ENCODE measurements around the gene REPIN1.
"Not testable (repeated sequence)": the region's sequence is repeated elsewhere in the genome, so short reads cannot be mapped to it uniquely, and the experiment has no call there.

REPIN1 gene

GRCh38 chr7:150385884-150386283, 17.3 kb downstream of the REPIN1 start:
- in situ Hi-C loops (cut with HindIII; ENCODE audit: low sequenced_read_pairs), result not testable (repeated sequence)

DNA sequence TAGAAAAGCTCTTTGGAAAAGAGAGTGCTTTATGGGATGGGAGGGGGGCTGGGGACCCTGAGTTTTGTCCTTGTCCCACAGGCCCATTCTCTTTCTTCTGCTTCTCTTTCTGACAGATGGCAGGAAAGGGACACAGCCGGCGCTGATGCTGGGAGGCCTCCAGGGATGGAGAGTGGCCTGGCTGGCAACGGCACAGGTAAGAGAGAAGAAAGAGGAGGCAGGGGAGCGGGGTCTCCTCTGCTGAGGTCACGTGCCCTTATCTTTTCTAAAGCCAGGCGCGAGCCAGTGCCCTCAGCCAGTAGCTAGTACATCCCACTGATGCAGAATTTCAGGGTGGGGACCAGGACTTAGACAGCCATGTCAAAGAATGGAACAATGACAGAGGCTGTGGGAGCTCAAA, 19.7 kb downstream of the REPIN1 start:
- in situ Hi-C loops (cut with HindIII; ENCODE audit: low sequenced_read_pairs), result no loop called here

DNA sequence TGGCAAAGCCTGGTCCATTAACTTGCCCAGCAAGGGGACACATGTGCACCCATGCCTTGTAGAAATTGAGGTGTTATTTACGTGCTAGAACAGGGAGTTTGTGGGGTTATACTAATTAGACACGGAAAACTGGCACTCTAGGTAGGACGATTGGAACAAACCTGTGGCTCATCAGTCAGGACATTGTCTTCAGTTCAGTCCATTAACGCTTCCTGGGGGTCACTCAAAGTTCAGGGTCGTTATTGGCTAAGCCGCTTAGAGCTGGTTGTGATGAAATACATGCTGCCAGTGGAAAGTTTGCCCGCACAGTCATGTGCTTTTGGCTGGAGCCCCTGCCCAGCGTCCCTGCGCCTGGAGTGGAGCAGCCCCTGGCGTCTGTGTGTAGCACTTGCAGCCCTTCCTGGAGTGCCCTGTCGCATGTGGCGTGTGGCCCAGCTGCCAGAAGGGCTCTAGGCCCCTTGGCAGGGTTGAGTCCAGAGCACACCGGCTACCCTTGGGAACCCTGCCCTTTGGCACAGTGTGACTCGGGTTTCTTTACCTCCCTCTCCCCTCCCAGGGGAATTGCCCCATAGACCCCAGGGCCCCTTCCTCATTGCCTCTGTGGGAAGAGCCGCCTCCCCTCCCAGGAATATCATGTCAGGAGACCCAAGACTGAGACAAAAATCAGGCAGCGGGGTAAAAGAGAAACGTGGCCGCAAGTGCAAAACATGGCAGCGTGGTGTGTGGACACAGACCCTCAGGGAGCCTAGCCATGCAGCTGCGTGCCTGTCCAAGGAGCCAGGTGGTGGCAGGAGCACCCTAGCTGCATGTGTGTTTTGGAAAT, 20.3 kb downstream of the REPIN1 start:
- in situ Hi-C loops (cut with HindIII; ENCODE audit: low sequenced_read_pairs), result no loop called here

GRCh38 chr7:150389532-150389816, 20.9 kb downstream of the REPIN1 start:
- in situ Hi-C loops (cut with HindIII; ENCODE audit: low sequenced_read_pairs), result no loop called here

DNA sequence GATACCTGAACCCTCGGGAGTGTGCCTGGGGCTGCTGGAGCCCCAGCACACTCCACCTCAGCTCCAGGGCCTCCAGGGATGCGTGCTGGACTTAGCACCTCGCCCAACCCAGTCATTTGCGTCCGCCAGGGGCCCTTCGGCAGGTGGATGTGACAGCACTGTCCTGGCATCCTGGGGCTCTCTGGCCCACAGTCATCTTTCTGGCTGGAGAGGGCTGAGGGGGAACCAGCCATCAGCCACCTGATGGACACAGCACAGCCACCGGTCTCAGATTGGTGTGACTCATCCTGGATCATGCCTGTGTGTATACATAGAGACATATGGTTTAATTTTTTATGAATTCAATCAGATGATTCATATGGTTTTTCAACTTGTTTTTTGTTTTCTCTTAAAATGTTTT, 21.6 kb downstream of the REPIN1 start:
- in situ Hi-C loops (cut with HindIII; ENCODE audit: low sequenced_read_pairs), result no loop called here

GRCh38 chr7:150393325-150393724, 24.7 kb downstream of the REPIN1 start:
- in situ Hi-C loops (cut with HindIII; ENCODE audit: low sequenced_read_pairs), result no loop called here

DNA sequence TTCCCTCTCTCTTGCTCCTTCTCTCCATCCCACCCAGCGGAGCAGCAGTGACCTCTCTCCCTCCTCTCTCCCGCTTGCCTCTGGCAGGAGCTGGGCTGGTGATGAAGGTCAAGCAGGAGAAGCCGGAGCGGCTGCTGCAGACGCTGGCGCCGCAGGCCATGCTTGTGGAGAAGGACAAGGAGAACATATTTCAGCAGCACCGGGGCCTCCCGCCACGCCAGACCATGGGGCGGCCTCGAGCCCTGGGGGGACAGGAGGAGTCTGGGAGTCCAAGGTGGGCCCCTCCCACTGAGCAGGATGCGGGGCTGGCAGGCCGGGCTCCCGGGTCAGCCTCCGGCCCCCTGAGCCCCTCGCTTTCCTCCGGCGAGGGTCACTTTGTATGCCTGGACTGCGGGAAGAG, 27.8 kb downstream of the REPIN1 start:
- in situ Hi-C loops (cut with HindIII; ENCODE audit: low sequenced_read_pairs), result no loop called here

DNA sequence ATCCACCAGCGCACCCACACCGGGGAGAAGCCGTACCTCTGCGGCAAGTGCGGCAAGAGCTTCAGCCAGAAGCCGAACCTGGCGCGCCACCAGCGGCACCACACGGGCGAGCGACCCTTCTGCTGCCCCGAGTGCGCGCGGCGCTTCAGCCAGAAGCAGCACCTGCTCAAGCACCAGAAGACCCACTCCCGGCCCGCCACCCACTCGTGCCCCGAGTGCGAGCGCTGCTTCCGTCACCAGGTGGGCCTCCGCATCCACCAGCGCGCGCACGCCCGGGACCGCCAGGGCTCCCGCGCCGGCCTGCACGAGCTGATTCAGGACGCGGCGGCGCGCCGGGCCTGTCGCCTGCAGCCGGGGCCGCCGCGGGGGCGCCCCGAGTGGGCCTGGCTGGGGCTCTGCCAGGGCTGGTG, 28.2 kb downstream of the REPIN1 start:
- in situ Hi-C loops (cut with HindIII; ENCODE audit: low sequenced_read_pairs), result no loop called here

DNA sequence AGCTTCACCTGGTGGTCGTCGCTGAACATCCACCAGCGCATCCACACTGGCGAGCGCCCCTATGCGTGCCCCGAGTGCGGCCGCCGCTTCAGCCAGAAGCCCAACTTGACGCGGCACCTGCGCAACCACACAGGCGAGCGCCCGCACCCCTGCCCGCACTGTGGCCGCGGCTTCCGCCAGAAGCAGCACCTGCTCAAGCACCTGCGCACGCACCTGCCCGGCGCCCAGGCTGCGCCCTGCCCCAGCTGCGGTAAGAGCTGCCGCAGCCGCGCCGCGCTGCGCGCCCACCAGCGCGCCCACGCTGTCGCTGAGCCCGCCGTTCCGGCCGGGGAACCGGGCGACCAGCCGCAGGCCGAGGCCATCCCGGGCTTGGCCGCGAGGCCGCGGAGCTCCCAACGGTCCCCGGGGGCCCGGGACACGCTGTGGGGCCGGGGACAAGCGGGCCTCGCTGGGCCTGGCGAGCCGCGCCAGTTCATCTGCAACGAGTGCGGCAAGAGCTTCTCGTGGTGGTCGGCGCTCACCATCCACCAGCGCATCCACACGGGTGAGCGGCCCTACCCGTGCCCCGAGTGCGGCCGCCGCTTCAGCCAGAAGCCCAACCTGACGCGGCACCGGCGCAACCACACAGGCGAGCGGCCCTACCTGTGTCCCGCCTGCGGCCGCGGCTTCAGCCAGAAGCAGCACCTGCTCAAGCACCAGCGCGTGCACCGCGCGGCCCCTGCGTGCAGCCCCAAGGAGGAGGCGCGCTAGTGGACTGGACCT, 28.9 kb downstream of the REPIN1 start:
- in situ Hi-C loops (cut with HindIII; ENCODE audit: low sequenced_read_pairs), result no loop called here

GRCh38 chr7:150398108-150398964, 29.7 kb downstream of the REPIN1 start:
- in situ Hi-C loops (cut with HindIII; ENCODE audit: low sequenced_read_pairs), result no loop called here

DNA sequence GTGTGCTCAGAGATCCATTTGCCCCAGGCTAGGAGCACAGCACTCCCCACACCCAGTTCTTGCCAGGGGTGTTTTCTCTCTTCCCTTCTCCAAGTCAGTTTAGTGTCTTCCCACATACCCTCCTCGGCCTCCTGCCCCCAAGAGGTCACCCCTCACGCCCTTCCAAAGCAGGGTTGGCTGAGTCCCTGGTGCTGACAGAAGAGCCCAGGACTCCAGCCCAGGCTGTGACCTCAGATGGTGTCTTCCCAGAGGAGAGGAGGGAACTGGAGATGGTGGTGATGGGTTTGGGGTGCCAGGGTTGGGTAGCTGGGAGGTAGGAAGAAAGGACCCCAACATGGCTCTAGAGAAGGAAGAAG, 30.3 kb downstream of the REPIN1 start:
- in situ Hi-C loops (cut with HindIII; ENCODE audit: low sequenced_read_pairs), result no loop called here

- in situ Hi-C loops (cut with HindIII; ENCODE audit: low sequenced_read_pairs), result no loop called here
These were observed 30.9 kb downstream of the REPIN1 start for GRCh38 chr7:150399421-150400007.

DNA sequence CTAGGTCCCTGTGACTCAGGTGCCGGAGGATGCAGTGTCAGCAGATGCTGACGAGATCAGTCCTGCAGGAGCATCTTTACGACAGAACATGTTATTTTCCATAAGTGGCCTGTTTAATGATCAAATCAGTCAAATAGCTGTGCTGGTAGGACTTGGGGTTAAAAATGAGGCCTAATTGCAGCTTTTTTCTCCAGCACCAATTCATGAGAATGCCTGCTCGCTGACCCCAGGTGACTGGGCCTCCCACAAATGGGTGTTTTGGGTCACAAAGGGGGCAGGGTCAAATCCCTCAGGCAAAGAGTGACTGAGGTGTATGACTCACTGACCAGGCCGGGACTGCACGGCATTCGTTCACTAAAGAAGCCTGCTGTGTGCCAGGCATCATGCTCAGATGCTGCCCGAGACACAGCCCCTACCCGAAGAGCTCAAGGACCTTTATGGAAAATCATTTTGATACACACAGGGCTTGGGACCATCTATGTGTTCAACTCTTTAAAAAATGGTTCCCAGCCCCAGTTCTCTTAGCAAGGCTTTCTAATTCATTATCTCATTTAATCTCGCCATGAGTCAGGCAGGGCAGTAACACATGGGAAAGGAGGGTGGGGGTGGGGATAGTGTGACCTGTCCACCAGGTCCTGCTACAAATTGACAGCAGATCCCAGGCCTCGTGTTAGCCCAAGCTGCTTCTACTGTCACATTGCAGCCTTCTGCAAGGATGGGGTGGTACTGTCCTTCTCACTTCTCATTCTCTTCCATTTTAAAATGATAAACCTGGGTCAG, 31.6 kb downstream of the REPIN1 start:
- in situ Hi-C loops (cut with HindIII; ENCODE audit: low sequenced_read_pairs), result no loop called here

DNA sequence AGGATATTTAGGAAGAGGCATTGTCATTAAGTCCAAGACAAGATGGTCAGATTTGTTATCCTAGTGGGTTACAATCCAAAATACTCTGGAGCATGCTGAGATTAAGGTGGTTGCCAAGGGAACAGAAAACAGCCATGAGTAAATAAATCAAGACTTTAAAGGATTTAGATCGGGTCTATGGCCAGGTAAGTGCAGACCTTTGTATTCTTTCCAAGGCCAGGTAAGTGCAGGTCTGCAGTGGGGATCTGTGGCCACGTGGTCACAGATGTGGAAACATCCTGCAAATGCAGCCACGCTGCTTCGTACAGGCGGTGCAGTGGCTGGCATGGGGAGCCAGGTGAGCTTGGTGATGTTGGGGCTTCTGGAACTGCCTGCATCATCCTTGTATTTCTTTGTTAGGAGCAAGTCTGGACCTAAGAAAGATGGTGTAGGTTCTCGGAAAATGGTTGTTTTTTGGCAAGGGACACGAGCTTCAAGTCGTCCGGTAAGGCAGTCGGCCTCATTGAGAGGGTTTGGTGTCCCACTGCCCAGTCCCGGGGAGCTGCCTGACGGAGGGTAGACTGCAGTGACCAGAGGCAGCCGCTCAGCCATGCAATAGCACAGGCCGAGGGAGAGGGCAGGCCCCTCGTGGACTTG, 32.3 kb downstream of the REPIN1 start:
- in situ Hi-C loops (cut with HindIII; ENCODE audit: low sequenced_read_pairs), result no loop called here

GRCh38 chr7:150401424-150401790, 32.8 kb downstream of the REPIN1 start:
- in situ Hi-C loops (cut with HindIII; ENCODE audit: low sequenced_read_pairs), result no loop called here

DNA sequence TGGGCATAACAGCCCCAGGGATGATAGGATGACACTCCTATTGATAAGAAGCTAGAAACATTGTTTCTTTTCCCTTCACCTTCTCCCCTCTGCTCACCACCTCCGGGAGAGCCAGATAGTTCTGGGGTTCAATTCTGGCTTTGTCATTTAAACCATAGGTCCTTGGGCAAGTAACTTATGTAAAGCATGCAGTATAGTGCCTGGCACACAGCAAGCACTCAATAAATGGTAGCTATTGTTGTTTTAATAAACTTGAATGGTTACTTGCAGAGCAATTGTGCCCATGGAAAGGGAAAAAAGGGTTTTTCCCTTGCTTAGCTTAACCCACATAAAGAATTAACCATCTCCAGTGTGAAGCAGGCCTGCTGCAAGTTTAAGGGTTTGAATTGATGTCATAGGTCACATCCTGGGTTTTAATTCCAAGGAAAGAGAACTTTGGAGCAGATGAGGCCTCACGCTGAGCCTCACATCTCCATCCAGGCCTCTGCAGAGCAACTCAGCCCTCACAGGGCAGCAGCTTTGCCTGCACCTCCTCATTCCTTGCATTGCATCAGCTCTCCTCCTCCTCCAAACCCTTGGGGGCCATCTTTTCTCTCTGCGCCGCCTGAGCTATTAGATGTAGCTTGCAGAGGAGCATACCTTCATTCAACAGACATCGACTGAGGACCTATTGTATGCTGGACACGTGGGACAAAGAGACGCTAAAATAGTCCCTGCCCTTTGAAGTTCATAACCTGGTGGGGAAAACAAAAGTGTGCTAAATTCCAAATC, 33.4 kb downstream of the REPIN1 start:
- in situ Hi-C loops (cut with HindIII; ENCODE audit: low sequenced_read_pairs), result no loop called here

GRCh38 chr7:150402671-150403321, 34.2 kb downstream of the REPIN1 start:
- in situ Hi-C loops (cut with HindIII; ENCODE audit: low sequenced_read_pairs), result no loop called here

GRCh38 chr7:150403376-150404171, 35.0 kb downstream of the REPIN1 start:
- in situ Hi-C loops (cut with HindIII; ENCODE audit: low sequenced_read_pairs), result no loop called here

Data from endothelial cell of hepatic sinusoid (primary cell).